Peyer's patch (tissue), 4 donors: ENCODE results near the gene MSL2.

Experiments used
- POLR2A ChIP-seq, 2 donors: fragments of 450-650 bp; IDR thresholded peaks; one replicate each; pipeline ENCODE4 v1.5.1; 2017; ENCODE audit warnings: antibody characterized with exemption in 2 of 2, mild to moderate bottlenecking in 2 of 2, moderate library complexity in 2 of 2
- TF ChIP-seq, protein P1 (sequence below), 6 experiments: fragments of 450-650 bp in 4 of 6; fragments of 200-600 bp in 2 of 6; sonication (generic) in 1 of 6; IDR thresholded peaks; one replicate each; pipeline ENCODE4 v1.5.1; 2017 to 2019; ENCODE audit warnings: antibody characterized with exemption in 6 of 6, mild to moderate bottlenecking in 3 of 6, moderate library complexity in 1 of 6

DNA sequence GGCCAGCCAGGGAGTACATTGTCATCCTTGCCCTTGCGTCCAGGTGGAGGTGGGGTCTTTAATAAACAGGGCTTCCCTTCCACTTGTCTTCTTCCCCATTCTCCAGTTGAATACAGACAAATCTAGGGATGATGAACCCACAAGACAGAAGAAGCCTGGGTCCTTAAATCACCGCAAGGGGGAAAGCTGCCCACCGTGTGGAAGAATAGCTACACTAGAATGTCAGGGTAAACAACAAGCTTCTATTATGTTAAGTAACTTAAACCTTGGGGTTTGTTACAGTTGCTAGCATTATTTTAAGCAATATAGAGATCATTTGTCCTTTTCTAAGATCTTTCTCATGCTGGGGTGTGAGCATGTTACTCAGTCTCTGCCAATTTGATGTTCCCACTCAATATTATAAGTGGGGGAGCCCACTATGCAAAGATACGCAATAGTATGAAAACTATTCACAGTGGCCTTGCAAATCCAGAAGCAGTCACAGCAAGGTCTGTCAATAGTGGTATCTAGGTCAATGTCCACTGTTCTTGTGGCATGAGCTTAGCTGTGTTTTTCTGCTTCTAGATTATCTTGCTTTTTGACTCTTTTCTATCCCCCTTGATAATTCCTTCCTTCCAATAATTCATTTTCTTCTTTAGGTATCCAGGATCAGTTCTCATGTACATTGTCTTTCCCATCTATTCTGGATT, 42.0 kb upstream of the MSL2 start:
- TF ChIP-seq, protein P1, sequence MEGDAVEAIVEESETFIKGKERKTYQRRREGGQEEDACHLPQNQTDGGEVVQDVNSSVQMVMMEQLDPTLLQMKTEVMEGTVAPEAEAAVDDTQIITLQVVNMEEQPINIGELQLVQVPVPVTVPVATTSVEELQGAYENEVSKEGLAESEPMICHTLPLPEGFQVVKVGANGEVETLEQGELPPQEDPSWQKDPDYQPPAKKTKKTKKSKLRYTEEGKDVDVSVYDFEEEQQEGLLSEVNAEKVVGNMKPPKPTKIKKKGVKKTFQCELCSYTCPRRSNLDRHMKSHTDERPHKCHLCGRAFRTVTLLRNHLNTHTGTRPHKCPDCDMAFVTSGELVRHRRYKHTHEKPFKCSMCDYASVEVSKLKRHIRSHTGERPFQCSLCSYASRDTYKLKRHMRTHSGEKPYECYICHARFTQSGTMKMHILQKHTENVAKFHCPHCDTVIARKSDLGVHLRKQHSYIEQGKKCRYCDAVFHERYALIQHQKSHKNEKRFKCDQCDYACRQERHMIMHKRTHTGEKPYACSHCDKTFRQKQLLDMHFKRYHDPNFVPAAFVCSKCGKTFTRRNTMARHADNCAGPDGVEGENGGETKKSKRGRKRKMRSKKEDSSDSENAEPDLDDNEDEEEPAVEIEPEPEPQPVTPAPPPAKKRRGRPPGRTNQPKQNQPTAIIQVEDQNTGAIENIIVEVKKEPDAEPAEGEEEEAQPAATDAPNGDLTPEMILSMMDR (IDR thresholded peaks at IDR 0.05): no peak
- TF ChIP-seq POLR2A (IDR thresholded peaks at IDR 0.05): no peak
